Caco-2 (cell line): ENCODE results near the gene BAZ1B. TPM values are rescaled to one million over a fixed set of nuclear protein-coding genes. Genes with fewer than 3 reads are reported as not detected.
A peak's percentile ranks its signal among the peaks of the same experiment; 100 is the strongest.

Experiments used
- BruUV-seq: library from RNA; stranded (reverse); fragments of 400-500 nt; replicated peaks from 2 replicates; lab custom pipeline; 2021; lab: Mats Ljungman, UMichigan
- CTCF ChIA-PET: fragments of 300-600 bp; sonication (Branson Sonifier 250); formaldehyde crosslinking; loops from one replicate; lab custom pipeline; 2022; ENCODE audit warnings: antibody characterized with exemption; lab: Charles Lee
- POLR2A ChIA-PET: fragments of 300-600 bp; sonication (Branson Sonifier 250); formaldehyde crosslinking; loops from one replicate; lab custom pipeline; 2022; ENCODE audit warnings: antibody characterized with exemption; lab: Charles Lee
- DNase-seq, 2 experiments: peaks; one replicate each; pipeline versions ENCODE4 v3.0.0 to v3.0.0-alpha.2; 2020 to 2022
- H3K27me3 ChIP-seq: replicated peaks from 2 replicates; pipeline ENCODE4 v1.6.0; 2011; ENCODE audit warnings: low read length; ENCODE audit not compliant: control insufficient read depth, insufficient read depth
- H3K36me3 ChIP-seq: 2 replicates; pipeline ENCODE4 v1.5.1; 2011; ENCODE audit warnings: low read length; ENCODE audit not compliant: control insufficient read depth, insufficient read depth
- H3K4me1 ChIP-seq: fragments of 250-450 bp; sonication (Bioruptor Pico); 2 replicates; pipeline ENCODE4 v1.5.1; 2020; ENCODE audit warnings: mild to moderate bottlenecking
- H3K4me3 ChIP-seq: 2 replicates; pipeline ENCODE4 v1.5.1; 2011; ENCODE audit warnings: low read depth, mild to moderate bottlenecking, control low read depth, low read length
- H3K9me3 ChIP-seq: fragments of 250-450 bp; sonication (Bioruptor Pico); 2 replicates; pipeline ENCODE4 v1.5.1; 2020; ENCODE audit warnings: mild to moderate bottlenecking, moderate library complexity
- H3K27ac Mint-ChIP-seq: one replicate; pipeline ENCODE4 v1.8.0; 2022; ENCODE audit warnings: mixed read lengths; ENCODE audit not compliant: unreplicated experiment
- H3K27me3 Mint-ChIP-seq: one replicate; pipeline ENCODE4 v1.8.0; 2022; ENCODE audit warnings: mixed read lengths; ENCODE audit not compliant: insufficient read depth, unreplicated experiment
- H3K36me3 Mint-ChIP-seq: one replicate; pipeline ENCODE4 v1.8.0; 2022; ENCODE audit warnings: mild to moderate bottlenecking, mixed read lengths; ENCODE audit not compliant: insufficient read depth, unreplicated experiment
- H3K4me1 Mint-ChIP-seq: one replicate; pipeline ENCODE4 v1.8.0; 2022; ENCODE audit warnings: low read depth, mixed read lengths; ENCODE audit not compliant: unreplicated experiment
- H3K4me3 Mint-ChIP-seq: one replicate; pipeline ENCODE4 v1.8.0; 2022; ENCODE audit warnings: mild to moderate bottlenecking, moderate library complexity, mixed read lengths; ENCODE audit not compliant: unreplicated experiment
- H3K9me3 Mint-ChIP-seq: one replicate; pipeline ENCODE4 v1.8.0; 2022; ENCODE audit warnings: mixed read lengths; ENCODE audit not compliant: unreplicated experiment
- intact Hi-C: fragments of 100-400 bp; cut with micrococcal nuclease; formaldehyde crosslinking; loops from one replicate; pipeline ENCODE4 v1.10.0; 2022; ENCODE audit not compliant: unreplicated experiment
- total RNA-seq: library from RNA; stranded (reverse); gene quantifications from 2 replicates; pipeline ENCODE4 v1.2.3, GENCODE V29; 2022
- TF ChIP-seq, protein P1 (sequence below), 2 experiments: fragments of 200-600 bp in 1 of 2; IDR thresholded peaks; 1 replicate in 1 of 2; 2 replicates in 1 of 2; pipeline versions ENCODE4 v1.5.1 to v1.8.0; 2011 to 2022; ENCODE audit warnings: antibody characterized with exemption in 1 of 2, control low read depth in 1 of 2, inconsistent platforms in 1 of 2, low read depth in 1 of 2, low read length in 1 of 2, mild to moderate bottlenecking in 1 of 2, moderate library complexity in 1 of 2; ENCODE audit not compliant: insufficient read depth in 1 of 2, severe bottlenecking in 1 of 2, unreplicated experiment in 1 of 2

The BAZ1B gene
- total RNA-seq, 1 experiment from 2014 or later = 85.7 TPM

DNA sequence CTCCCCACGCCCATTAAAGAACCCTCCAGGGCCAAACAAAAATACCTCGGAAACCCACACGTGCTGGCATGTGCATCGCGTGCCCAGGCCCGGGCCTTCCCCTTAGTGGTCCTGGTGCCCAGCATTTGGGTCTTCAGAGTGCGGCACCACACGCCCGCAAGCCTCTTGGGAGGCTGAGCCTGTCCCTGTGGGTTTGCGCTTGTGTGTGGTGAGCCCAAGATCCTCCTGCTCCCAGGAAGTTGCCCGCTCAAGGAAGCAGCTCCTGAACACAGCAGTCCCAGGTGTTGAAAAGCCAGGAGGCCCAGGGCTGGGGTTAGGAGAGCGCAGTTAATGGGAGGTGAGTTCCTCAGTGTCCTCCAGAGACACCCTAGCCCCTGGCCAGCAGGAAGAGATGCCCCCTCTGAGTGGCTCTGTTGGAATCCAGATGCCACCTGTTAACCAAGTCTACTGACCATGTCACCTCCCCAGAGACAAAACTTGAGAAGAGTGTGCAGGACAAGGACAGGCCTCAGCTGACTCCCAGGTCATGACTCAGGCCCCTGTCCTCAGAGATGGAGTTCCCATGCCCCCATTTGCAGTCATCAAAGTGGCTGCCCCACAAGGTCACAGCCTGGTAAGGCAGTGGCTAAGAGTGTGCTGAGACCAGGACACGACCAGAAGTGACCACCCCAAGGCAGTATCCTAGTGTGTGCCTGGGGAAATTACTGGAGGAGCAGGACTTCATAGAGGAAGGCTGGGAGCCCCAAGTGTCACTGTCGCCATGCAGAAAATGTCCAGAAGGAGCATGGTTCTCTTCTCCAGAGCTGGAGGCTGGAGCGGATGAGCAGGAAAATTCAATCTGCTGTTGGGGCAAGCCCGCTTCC is 83.3 kb downstream of the BAZ1B start:
- peaks cover 2% of the 10 kb centered on the region for H3K27me3 Mint-ChIP-seq
- CTCF ChIA-PET = interaction anchor here (0.6 kb wide), 1 partner anchor 76 kb away, joined by 9 read pairs; no protein-coding TSS in a partner anchor

DNA sequence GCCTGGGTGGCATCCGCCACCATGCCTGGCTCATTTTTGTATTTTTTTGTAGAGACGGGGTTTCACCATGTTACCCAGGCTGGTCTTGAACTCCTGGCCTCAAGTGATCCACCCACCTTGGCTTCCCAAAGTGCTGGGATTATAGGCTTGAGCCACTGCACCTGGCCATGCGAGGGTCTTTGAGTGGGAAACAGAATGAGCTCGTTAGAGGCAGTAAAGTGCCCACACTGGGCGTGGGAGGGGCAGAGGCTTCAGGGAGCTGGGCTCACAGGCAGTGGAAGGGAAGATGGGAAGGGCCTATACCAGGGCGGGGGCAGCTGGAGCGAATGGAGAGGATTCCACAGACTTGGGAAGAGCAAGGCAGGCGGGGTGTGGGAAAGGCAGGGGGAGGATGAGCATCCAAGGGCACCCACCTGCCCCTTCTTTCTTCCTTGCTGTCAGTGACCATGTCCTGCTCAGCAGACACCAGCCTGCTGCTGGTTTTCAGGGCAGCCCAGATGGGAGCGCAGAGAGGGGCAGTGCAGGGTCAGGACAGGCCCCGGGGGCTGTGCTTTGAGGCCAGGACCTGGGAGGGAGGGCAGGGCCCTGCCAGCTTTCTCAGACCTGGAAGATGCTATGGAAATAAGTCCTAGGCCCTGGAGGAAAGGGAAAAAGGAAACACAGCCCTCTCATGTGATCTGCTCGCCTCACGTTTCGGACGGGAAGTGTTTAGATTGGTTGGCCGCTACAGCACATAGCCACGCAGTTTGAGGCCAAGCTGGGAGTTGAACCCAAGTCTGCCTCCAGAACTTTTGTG is 84.3 kb downstream of the BAZ1B start:
- H3K4me1 ChIP-seq = peaks cover 9% of the 10 kb centered on the region; the same call in 1 of the 2 replicates
- peaks cover 2% of the 10 kb centered on the region for H3K36me3 ChIP-seq
- H3K9me3 Mint-ChIP-seq = no peaks in the 10 kb centered on the region
- ChIA-PET CTCF (interaction anchor here (1.7 kb wide), 1 partner anchor 95 kb away, joined by 5 read pairs; no protein-coding TSS in a partner anchor), POLR2A (no interaction called here)
- H3K4me3 Mint-ChIP-seq = no peak overlapping the region
- TF ChIP-seq, protein P1, sequence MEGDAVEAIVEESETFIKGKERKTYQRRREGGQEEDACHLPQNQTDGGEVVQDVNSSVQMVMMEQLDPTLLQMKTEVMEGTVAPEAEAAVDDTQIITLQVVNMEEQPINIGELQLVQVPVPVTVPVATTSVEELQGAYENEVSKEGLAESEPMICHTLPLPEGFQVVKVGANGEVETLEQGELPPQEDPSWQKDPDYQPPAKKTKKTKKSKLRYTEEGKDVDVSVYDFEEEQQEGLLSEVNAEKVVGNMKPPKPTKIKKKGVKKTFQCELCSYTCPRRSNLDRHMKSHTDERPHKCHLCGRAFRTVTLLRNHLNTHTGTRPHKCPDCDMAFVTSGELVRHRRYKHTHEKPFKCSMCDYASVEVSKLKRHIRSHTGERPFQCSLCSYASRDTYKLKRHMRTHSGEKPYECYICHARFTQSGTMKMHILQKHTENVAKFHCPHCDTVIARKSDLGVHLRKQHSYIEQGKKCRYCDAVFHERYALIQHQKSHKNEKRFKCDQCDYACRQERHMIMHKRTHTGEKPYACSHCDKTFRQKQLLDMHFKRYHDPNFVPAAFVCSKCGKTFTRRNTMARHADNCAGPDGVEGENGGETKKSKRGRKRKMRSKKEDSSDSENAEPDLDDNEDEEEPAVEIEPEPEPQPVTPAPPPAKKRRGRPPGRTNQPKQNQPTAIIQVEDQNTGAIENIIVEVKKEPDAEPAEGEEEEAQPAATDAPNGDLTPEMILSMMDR (IDR thresholded peaks at IDR 0.05; ENCODE audit: insufficient read depth in 1 of 2, low read depth in 1 of 2, low read length in 1 of 2, severe bottlenecking in 1 of 2, unreplicated experiment in 1 of 2) = no peak
- intact Hi-C loops = no loop called here
- H3K27ac Mint-ChIP-seq = no peak overlapping the region
- BruUV-seq = no TSS peak
- peaks cover 63% of the 10 kb centered on the region for H3K36me3 Mint-ChIP-seq
- H3K27me3 ChIP-seq = no peaks in the 10 kb centered on the region
- no peaks in the 10 kb centered on the region for H3K4me1 Mint-ChIP-seq
- H3K27me3 Mint-ChIP-seq = peaks cover 2% of the 10 kb centered on the region
- no peak for DNase-seq
- no peak overlapping the region for H3K4me3 ChIP-seq
- H3K9me3 ChIP-seq = no peaks in the 10 kb centered on the region

More for the DNA sequence above, 83.3 kb downstream of the BAZ1B start:
- BruUV-seq = no TSS peak
- DNase-seq = no peak
- intact Hi-C loops = no loop called here
- no peaks in the 10 kb centered on the region for H3K9me3 Mint-ChIP-seq
- Histone ChIP-seq H3K27me3 (no peaks in the 10 kb centered on the region), H3K9me3 (no peaks in the 10 kb centered on the region), H3K36me3 (peaks cover 2% of the 10 kb centered on the region), H3K4me1 (peaks cover 9% of the 10 kb centered on the region; the same call in 1 of the 2 replicates), H3K4me3 (no peak overlapping the region)
- H3K4me1 Mint-ChIP-seq = no peaks in the 10 kb centered on the region
- peaks cover 73% of the 10 kb centered on the region for H3K36me3 Mint-ChIP-seq
- H3K4me3 Mint-ChIP-seq = no peak overlapping the region
- H3K27ac Mint-ChIP-seq = peak overlapping the region; percentile 50
- TF ChIP-seq, protein P1 (IDR thresholded peaks at IDR 0.05; ENCODE audit: insufficient read depth in 1 of 2, low read depth in 1 of 2, low read length in 1 of 2, severe bottlenecking in 1 of 2, unreplicated experiment in 1 of 2) = no peak
- POLR2A ChIA-PET = no interaction called here

DNA sequence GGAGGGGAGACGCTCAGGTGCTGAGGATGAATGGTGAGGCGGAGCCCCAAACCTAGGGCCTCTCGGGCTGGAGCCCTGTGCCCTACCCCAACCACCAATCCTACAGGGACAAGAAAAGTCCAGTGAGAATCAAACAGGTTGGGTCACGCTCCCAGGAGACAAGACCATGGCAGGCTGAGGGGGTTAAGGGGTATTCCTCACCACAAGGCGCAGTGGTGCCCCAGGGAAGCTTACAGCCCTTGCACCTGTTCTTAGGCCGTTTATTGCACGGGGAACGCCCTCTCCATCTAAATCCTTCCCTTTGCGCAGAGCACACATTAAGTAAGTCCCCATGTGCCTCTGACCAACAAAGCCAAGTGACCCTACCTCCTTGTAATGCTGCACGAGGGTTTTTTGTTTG is 85.0 kb downstream of the BAZ1B start:
- H3K4me1 ChIP-seq = peaks cover 9% of the 10 kb centered on the region; the same call in 1 of the 2 replicates
- no peaks in the 10 kb centered on the region for H3K27me3 ChIP-seq
- TF ChIP-seq, protein P1 (IDR thresholded peaks at IDR 0.05; ENCODE audit: insufficient read depth in 1 of 2, low read depth in 1 of 2, low read length in 1 of 2, severe bottlenecking in 1 of 2, unreplicated experiment in 1 of 2) = no peak
- H3K36me3 Mint-ChIP-seq = peaks cover 56% of the 10 kb centered on the region
- no peaks in the 10 kb centered on the region for H3K9me3 Mint-ChIP-seq
- CTCF ChIA-PET = interaction anchor here (0.6 to 1.7 kb wide), 2 partner anchors 94 to 314 kb away, joined by 5 read pairs; no protein-coding TSS in a partner anchor
- intact Hi-C loops = no loop called here
- no peaks in the 10 kb centered on the region for H3K4me1 Mint-ChIP-seq
- no peak overlapping the region for H3K4me3 ChIP-seq
- peaks cover 2% of the 10 kb centered on the region for H3K27me3 Mint-ChIP-seq
- no peak for DNase-seq
- H3K36me3 ChIP-seq = no peaks in the 10 kb centered on the region; the same call in none of the 2 replicates
- POLR2A ChIA-PET = no interaction called here
- BruUV-seq = no TSS peak
- no peak overlapping the region for H3K27ac Mint-ChIP-seq
- no peak overlapping the region for H3K4me3 Mint-ChIP-seq
- H3K9me3 ChIP-seq = no peaks in the 10 kb centered on the region
